Erythroblast (primary cell): ENCODE measurements around the gene ATN1.
A peak's percentile ranks its signal among the peaks of the same experiment; 100 is the strongest.

Experiments
- DNase-seq, 2 experiments: peaks; one replicate each; lab custom pipeline; 2025; lab: John Stamatoyannopoulos, UW
- GATA1 ChIP-seq: IDR thresholded peaks from 2 replicates; pipeline ENCODE4 v1.6.1; 2011; ENCODE audit warnings: low read depth, mild to moderate bottlenecking, control low read depth, low read length, moderate library complexity
- POLR2A ChIP-seq: IDR thresholded peaks from 2 replicates; pipeline ENCODE4 v1.6.1; 2011; ENCODE audit warnings: mild to moderate bottlenecking, low read length

Gene ATN1

DNA sequence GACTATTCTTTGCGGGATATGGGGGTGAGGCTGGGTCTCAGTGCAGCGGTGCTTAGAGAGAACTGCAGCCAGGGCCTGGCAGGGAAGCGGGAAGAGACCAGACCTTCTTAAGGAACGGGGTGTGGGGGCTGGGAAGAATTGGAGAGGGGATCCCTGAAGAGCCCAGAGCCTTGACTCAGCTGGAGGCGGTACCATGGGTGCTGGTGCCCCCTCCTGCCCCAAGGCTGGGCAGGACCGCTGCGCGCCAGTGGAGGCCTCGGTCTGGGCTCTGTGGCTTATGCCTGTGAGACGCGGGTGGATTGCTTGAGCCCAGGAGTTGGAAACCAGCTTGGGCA, 14.5 kb downstream of the ATN1 start:
- no peak for TF ChIP-seq POLR2A
- no peak for TF ChIP-seq GATA1
- no peak for DNase-seq

DNA sequence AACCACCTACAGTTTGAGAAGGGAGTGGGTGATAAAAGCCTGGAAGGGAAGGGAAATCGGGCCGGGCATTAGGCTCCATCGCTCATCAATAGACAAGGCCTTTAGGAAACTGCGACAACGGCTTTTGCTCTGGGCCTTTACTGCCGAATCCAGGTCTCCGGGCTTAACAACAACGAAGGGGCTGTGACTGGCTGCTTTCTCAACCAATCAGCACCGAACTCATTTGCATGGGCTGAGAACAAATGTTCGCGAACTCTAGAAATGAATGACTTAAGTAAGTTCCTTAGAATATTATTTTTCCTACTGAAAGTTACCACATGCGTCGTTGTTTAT, 15.6 kb downstream of the ATN1 start:
- DNase-seq: peak; percentile 93
- no peak for TF ChIP-seq POLR2A
- TF ChIP-seq GATA1: no peak

DNA sequence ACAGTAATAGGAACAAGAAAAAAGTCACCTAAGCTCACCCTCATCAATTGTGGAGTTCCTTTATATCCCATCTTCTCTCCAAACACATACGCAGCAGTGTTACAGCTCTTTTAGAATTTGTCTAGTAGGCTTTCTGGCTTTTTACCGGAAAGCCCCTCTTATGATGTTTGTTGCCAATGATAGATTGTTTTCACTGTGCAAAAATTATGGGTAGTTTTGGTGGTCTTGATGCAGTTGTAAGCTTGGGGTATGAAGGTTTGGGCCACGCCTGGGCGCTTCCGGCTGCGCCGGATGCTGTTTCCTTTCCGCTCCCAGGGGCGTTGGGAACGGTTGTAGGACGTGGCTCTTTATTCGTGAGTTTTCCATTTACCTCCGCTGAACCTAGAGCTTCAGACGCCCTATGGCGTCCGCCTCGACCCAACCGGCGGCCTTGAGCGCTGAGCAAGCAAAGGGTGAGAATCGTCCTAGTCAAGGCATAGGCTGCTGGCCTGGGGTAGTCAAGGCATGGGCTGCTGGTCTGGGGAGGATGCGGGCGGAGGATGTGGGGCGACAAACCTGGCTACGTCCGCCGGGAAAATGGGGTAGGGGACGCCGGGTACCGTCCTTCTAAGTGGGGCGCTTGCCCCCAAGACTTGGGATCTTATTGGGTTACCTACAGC, 16.1 kb downstream of the ATN1 start, which contains the start of the genes C12orf57 and RNU7-1:
C12orf57 (plus strand) TSS at position 301 of the 659 bp plus-strand sequence; CDS start at position 401, 100 bp downstream.
RNU7-1 (plus strand) TSS at position 95 of the 659 bp plus-strand sequence.
- peak; percentile 100 for TF ChIP-seq POLR2A
- no peak for TF ChIP-seq GATA1
- peak; percentile 93 for DNase-seq

DNA sequence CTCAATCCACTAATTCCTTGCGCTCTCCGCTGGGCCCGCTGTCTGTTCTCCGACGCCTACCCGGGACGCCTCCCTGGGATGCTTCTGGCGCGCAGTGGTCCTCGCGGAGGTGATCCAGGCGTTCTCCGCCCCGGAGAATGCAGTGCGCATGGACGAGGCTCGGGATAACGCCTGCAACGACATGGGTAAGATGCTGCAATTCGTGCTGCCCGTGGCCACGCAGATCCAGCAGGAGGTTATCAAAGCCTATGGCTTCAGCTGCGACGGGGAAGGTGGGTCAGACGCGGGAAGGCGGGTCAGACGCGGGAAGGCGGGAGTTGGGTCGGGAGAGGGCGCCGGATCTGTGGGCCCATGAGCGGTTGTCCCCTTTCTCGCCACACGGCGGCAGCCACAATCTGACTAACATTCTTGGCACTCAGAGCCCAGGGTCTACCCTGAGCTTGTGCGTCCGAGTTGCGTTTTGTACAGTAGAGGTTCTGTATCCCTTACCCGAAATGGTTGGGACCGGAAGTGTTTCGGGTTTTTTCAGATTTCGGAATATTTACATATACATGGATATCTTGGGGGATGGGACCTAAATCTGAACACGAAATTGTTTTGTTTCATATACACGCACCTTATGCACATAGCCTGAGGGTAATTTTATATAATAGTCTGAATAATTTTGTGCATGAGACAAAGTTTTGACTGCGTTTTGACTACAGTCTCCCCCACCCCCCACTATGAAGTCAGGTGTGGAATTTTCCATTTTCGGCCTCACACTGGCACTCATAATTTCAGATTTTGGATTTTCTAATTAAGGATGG, 16.8 kb downstream of the ATN1 start:
- no peak for TF ChIP-seq GATA1
- no peak for TF ChIP-seq POLR2A
- peak; percentile 92 to 94 for DNase-seq

DNA sequence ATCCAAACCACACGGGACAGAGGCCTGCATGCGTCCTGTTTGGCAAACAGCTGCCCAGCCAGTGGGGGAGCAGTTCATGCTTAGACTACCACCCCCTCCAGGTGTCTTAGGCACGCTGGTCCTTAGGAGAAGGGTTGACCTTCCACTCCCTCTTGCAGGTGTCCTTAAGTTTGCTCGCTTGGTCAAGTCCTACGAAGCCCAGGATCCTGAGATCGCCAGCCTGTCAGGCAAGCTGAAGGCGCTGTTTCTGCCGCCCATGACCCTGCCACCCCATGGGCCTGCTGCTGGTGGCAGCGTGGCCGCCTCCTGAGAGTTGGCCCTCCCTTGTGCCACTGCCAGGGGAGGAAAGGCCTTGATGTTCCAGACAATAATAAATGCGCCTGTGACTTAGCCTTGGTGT, 17.9 kb downstream of the ATN1 start:
- DNase-seq: no peak
- TF ChIP-seq GATA1 (no peak), POLR2A (no peak)

DNA sequence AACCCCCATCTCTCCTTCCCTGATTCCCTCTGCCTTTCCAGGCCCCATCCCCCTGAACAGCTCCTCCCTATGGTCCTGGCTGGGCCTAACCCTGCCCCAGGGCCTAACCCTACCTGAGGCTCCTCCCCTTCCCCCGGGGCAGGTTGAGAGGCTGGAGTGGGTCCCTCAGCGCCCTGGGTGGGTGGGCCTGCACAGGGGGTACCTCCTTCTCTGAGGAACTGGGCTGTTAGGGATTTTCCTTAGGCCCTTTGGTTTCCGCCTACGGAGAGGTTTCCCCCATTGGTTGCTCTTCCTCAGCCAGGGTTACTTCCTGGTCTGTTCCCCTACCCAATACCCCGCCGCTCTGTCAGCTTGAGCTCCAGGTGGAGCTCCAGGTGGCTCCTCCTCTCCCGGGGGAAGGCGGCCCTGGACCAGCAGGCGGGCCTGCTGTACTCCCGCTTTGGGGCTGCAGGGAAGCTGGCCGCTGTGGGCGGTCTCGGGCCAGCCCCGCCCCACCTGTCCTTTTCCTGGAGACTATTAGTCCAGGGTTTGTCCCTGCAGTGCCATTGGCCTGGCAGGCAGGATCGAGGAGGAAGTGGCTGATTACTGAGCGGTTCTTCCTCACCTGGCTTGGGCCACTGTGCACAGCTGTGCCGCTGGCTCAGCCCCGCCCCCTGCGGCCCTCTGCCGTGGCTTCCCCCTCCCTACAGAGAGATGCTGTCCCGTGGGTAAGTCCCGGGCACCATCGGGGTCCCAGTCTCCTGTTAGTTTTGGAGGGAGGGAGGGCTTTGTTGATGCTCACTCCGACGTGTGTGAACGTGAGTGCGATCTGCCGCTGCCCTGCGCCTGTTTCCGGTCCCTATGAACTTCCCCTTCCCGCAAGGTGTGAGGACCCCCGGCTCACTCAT, 18.5 kb downstream of the ATN1 start:
- DNase-seq: no peak

DNA sequence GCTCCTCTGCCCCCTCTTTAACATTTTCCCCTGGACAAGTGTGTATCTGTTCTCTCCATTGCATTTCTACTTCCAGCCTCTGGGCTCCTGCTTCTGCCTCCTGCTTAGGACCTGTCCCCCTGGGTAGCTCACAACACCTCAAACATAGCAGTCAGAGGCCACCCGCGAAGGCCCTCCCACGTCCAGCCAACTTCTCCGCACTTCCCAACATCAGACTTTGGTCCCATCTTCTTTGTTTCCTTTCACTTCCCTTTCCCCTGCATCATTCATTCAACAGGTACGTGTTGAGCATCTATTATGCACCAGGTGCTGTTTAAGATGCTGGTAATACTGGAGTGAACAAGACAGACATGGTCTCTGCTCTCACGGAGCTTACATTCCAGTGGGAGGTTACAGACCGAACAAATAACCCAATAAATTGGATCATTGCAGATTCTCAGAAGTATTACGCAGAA, 19.2 kb downstream of the ATN1 start:
- DNase-seq: no peak
- TF ChIP-seq GATA1 (no peak), POLR2A (no peak)

More for the DNA sequence above, 18.5 kb downstream of the ATN1 start:
- peak; percentile 38 for TF ChIP-seq POLR2A
- TF ChIP-seq GATA1: no peak

DNA sequence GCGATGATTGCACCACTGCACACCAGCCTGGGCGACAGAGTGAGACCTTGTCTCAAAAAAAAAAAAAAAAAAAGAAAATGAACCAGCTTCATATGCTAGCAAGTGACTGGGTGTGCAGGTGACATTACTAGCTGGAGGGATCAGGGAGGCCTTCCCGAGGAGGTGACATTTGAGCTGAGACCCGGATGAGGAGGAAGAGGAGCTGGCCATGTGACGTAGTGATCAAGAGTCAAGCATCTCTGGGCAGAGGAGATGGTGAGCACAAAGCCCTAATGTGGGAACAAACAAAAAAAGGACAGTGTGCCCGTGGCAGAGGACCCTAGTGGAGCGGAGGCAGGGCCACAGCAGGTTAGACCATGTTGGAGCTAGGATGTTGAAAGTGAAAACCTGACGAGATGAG, 19.9 kb downstream of the ATN1 start:
- TF ChIP-seq POLR2A: no peak
- no peak for TF ChIP-seq GATA1
- DNase-seq: no peak

DNA sequence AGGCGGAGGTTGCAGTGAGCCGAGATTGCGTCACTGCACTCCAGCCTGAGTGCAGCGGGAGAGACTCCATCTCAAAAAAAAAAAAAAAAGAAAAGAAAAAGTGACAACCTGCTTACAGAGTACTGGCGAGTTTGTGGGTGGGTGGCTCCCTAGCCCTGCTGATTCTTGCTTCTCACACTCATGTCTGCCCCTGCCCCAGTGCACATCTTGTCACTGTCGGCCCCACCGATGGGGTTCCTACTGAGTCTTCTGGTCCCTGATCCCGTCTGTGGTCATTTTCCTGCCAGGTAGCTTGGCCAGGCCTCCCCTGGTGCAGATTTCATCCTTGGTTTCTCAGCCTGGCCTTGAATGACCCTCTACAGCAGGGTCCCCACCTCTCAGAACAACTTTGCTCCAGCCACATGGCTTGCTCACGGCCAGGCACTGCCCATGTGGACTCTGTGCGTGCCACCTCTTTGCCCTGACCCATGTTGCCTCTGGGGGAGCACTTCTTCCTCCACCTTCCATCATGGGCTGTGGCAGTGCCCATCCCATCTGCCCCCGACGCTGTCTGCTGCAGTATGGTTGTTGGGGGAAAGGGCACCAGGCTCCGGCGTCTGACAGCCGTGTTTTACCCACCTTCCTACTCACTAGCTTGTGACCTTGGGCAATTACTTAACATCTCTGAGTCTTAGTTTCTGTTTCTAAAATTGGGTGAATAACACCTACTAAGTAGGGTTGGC, 21.3 kb downstream of the ATN1 start:
- no peak for DNase-seq
- TF ChIP-seq GATA1 (no peak), POLR2A (no peak)

DNA sequence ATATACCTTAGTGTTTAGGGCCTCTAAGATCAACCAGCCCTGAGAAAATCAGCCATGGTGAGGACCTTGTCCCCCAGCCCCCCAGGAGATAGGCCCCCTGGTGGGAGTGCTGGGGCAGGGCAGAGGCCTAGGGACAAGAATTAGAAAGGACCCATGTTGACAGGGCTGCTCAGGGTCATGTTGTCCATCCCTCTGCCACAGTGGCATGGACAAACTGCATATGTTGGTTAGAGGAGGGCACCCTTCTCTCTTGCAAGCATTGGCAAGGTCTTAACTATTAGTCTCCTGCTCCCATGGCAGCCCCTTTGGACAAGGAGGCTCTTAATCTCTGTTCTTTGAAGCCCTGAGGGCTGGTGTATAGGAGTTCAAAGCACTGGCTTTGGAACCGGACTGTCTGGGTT, 22.6 kb downstream of the ATN1 start:
- TF ChIP-seq GATA1: no peak
- no peak for TF ChIP-seq POLR2A
- DNase-seq: peak in 1 of 2 experiments; percentile 53

DNA sequence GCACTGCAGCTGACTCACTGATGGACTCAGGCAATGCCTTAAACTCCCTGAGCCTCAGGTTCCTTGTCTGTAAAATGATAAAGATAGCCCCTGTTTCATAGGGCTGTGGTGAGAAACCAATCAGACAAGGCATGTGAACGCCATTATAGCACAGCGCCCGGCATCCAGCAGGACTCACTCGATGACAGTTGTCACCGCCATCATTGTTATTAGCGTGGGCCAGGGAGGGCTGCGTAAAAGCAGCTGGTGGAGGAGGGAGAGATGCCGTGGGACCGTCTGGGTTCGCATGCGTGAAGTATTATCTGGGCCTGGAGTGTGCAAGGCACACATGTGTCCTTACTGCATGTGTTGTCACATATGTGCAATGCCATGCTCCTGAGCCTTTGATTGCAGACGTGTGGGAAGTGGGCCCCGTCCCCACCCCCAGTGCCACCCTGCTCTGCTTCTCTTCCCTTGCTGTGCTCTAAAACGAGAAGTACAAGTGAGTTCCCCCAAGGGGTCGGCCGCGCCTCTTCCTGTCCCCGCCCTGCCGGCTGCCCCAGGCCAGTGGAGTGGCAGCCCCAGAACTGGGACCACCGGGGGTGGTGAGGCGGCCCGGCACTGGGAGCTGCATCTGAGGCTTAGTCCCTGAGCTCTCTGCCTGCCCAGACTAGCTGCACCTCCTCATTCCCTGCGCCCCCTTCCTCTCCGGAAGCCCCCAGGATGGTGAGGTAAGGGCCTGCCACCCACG, 23.2 kb downstream of the ATN1 start, which contains the start of gene PTPN6:
PTPN6 (plus strand) TSS at position 546 of the 730 bp plus-strand sequence; CDS start at position 703, 157 bp downstream.
- DNase-seq: no peak

DNA sequence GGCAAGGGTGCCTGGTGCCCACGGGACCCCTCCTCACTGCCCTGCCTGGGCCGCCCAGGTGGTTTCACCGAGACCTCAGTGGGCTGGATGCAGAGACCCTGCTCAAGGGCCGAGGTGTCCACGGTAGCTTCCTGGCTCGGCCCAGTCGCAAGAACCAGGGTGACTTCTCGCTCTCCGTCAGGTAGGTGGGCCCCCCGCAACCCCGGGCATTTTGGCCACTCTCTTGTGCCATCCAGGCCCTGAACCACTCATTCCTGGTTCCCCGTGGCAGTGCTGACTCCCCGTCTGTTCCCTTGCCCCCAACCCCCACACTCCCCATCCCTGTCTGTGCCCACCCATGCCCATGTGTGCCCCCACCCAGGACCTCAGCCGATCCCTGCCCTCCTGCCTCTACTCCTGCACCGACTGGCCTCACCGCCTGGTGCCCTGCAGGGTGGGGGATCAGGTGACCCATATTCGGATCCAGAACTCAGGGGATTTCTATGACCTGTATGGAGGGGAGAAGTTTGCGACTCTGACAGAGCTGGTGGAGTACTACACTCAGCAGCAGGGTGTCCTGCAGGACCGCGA, 23.9 kb downstream of the ATN1 start:
- DNase-seq: no peak
- TF ChIP-seq GATA1 (no peak), POLR2A (no peak)

More for the DNA sequence above, 23.2 kb downstream of the ATN1 start, which contains the start of gene PTPN6:
- TF ChIP-seq POLR2A: peak; percentile 63
- TF ChIP-seq GATA1: no peak
